DMS114 treated with DMSO at 0.1 percent for 48 hours (cell line): ENCODE data around the gene DNAJC7.
A peak's percentile ranks its signal among the peaks of the same experiment; 100 is the strongest.

Experiments used
- DNase-seq: peaks from one replicate; lab custom pipeline; 2025; ENCODE audit not compliant: unreplicated experiment; lab: John Stamatoyannopoulos, UW

The DNAJC7 gene

GRCh38 chr17:41976142-41976768, 41.0 kb downstream of the DNAJC7 start:
- no peak for DNase-seq

- no peak for DNase-seq
Measured at GRCh38 chr17:41975099-41976083, 41.8 kb downstream of the DNAJC7 start.

- DNase-seq = no peak
Measured at GRCh38 chr17:41974658-41975057, 42.6 kb downstream of the DNAJC7 start.

- no peak for DNase-seq
Measured at GRCh38 chr17:41974031-41974430, 43.2 kb downstream of the DNAJC7 start.

GRCh38 chr17:41973408-41973811, 43.8 kb downstream of the DNAJC7 start:
- no peak for DNase-seq

- no peak for DNase-seq
Measured at GRCh38 chr17:41972571-41973407, 44.5 kb downstream of the DNAJC7 start.

- DNase-seq = no peak
Measured at GRCh38 chr17:41971721-41972523, 45.3 kb downstream of the DNAJC7 start.

GRCh38 chr17:41970901-41971331, 46.3 kb downstream of the DNAJC7 start:
- DNase-seq = no peak

- no peak for DNase-seq
Measured at GRCh38 chr17:41968676-41969075, 48.6 kb downstream of the DNAJC7 start.

- no peak for DNase-seq
Measured at GRCh38 chr17:41967921-41968578, 49.2 kb downstream of the DNAJC7 start.

- DNase-seq = no peak
Measured at GRCh38 chr17:41967141-41967920, 49.9 kb downstream of the DNAJC7 start.

GRCh38 chr17:41966463-41967140, 50.6 kb downstream of the DNAJC7 start, which contains the start of gene CNP:
TSS of gene CNP (plus strand) at chr17:41966795. CDS start at chr17:41966885, 90 bp downstream.
- DNase-seq = peak; percentile 68

GRCh38 chr17:41965694-41966462, 51.4 kb downstream of the DNAJC7 start:
- no peak for DNase-seq

GRCh38 chr17:41962768-41963434, 54.3 kb downstream of the DNAJC7 start:
- peak; percentile 31 for DNase-seq

GRCh38 chr17:41962111-41962510, 55.1 kb downstream of the DNAJC7 start:
- no peak for DNase-seq

GRCh38 chr17:41959336-41960095, 57.7 kb downstream of the DNAJC7 start:
- peak; percentile 51 for DNase-seq

- no peak for DNase-seq
Measured at GRCh38 chr17:41959030-41959335, 58.3 kb downstream of the DNAJC7 start.
